ENCODE data around the gene ADAMTS12.

Gene ADAMTS12

GRCh38 chr5:33795496-33795895 is 96.3 kb downstream of the ADAMTS12 start:
- Histone ChIP-seq H3K27me3 (ENCODE audit: low read depth, low read length) (no peaks in the 10 kb centered on the region), H3K36me3 (replicated peaks; ENCODE audit: low read depth, low read length) (no peaks in the 10 kb centered on the region), H3K27ac (ENCODE audit: low read length) (no peak overlapping the region), H2AFZ (ENCODE audit: low read depth, low read length) (no peak overlapping the region), H3K4me3 (ENCODE audit: low read length) (no peak overlapping the region), H3K9me3 (ENCODE audit: insufficient read depth, low read length) (no peaks in the 10 kb centered on the region), H4K20me1 (ENCODE audit: insufficient read depth, low read length) (no peaks in the 10 kb centered on the region), H3K9ac (ENCODE audit: low read length) (no peak overlapping the region), H3K79me2 (ENCODE audit: low read length) (no peaks in the 10 kb centered on the region), H3K4me1 (ENCODE audit: low read length) (no peaks in the 10 kb centered on the region), H3K4me2 (ENCODE audit: low read length) (no peak overlapping the region)
- TF ChIP-seq CTCF (IDR thresholded peaks at IDR 0.05; ENCODE audit: low read depth, low read length) (no peak), EZH2phosphoT487 (IDR thresholded peaks at IDR 0.05; ENCODE audit: low read depth) (no peak)

- Histone ChIP-seq H3K9ac (ENCODE audit: low read length) (no peak overlapping the region), H3K4me3 (ENCODE audit: low read length) (no peak overlapping the region)
These were observed 97.1 kb downstream of the ADAMTS12 start for GRCh38 chr5:33794550-33795181.

GRCh38 chr5:33793836-33794549 is 97.8 kb downstream of the ADAMTS12 start:
- Histone ChIP-seq H3K9ac (ENCODE audit: low read length) (no peak overlapping the region), H3K36me3 (replicated peaks; ENCODE audit: low read depth, low read length) (no peaks in the 10 kb centered on the region), H3K4me2 (ENCODE audit: low read length) (no peak overlapping the region), H3K9me3 (ENCODE audit: insufficient read depth, low read length) (no peaks in the 10 kb centered on the region), H3K4me3 (ENCODE audit: low read length) (no peak overlapping the region), H4K20me1 (ENCODE audit: insufficient read depth, low read length) (no peaks in the 10 kb centered on the region), H3K27me3 (ENCODE audit: low read depth, low read length) (no peaks in the 10 kb centered on the region), H3K27ac (ENCODE audit: low read length) (no peak overlapping the region), H2AFZ (ENCODE audit: low read depth, low read length) (no peak overlapping the region), H3K4me1 (ENCODE audit: low read length) (no peaks in the 10 kb centered on the region), H3K79me2 (ENCODE audit: low read length) (no peaks in the 10 kb centered on the region)
- no peak for TF ChIP-seq EZH2phosphoT487 (IDR thresholded peaks at IDR 0.05; ENCODE audit: low read depth)
- TF ChIP-seq CTCF (IDR thresholded peaks at IDR 0.05; ENCODE audit: low read depth, low read length) = no peak

More at GRCh38 chr5:33794550-33795181, 97.1 kb downstream of the ADAMTS12 start:
- Histone ChIP-seq H4K20me1 (ENCODE audit: insufficient read depth, low read length) (no peaks in the 10 kb centered on the region), H3K79me2 (ENCODE audit: low read length) (no peaks in the 10 kb centered on the region), H3K4me1 (ENCODE audit: low read length) (no peaks in the 10 kb centered on the region), H3K4me2 (ENCODE audit: low read length) (no peak overlapping the region), H3K27me3 (ENCODE audit: low read depth, low read length) (no peaks in the 10 kb centered on the region), H3K36me3 (replicated peaks; ENCODE audit: low read depth, low read length) (no peaks in the 10 kb centered on the region), H2AFZ (ENCODE audit: low read depth, low read length) (no peak overlapping the region), H3K27ac (ENCODE audit: low read length) (no peak overlapping the region), H3K9me3 (ENCODE audit: insufficient read depth, low read length) (no peaks in the 10 kb centered on the region)
- TF ChIP-seq CTCF (IDR thresholded peaks at IDR 0.05; ENCODE audit: low read depth, low read length) = no peak
- no peak for TF ChIP-seq EZH2phosphoT487 (IDR thresholded peaks at IDR 0.05; ENCODE audit: low read depth)

GRCh38 chr5:33793276-33793675 is 98.5 kb downstream of the ADAMTS12 start:
- Histone ChIP-seq H3K9ac (ENCODE audit: low read length) (no peak overlapping the region), H2AFZ (ENCODE audit: low read depth, low read length) (no peak overlapping the region), H3K4me2 (ENCODE audit: low read length) (no peak overlapping the region), H3K4me3 (ENCODE audit: low read length) (no peak overlapping the region), H3K9me3 (ENCODE audit: insufficient read depth, low read length) (no peaks in the 10 kb centered on the region), H3K4me1 (ENCODE audit: low read length) (no peaks in the 10 kb centered on the region), H3K27ac (ENCODE audit: low read length) (no peak overlapping the region), H3K79me2 (ENCODE audit: low read length) (no peaks in the 10 kb centered on the region), H3K27me3 (ENCODE audit: low read depth, low read length) (no peaks in the 10 kb centered on the region), H4K20me1 (ENCODE audit: insufficient read depth, low read length) (no peaks in the 10 kb centered on the region), H3K36me3 (replicated peaks; ENCODE audit: low read depth, low read length) (no peaks in the 10 kb centered on the region)
- no peak for TF ChIP-seq CTCF (IDR thresholded peaks at IDR 0.05; ENCODE audit: low read depth, low read length)
- TF ChIP-seq EZH2phosphoT487 (IDR thresholded peaks at IDR 0.05; ENCODE audit: low read depth) = no peak
